Natural killer cell (primary cell): ENCODE data around the gene PLK1. TPM values are rescaled to one million over a fixed set of nuclear protein-coding genes. Genes with fewer than 3 reads are reported as not detected.

Source experiments
- ATAC-seq, 3 donors: fragments of 150-1000 bp in 2 of 3; fragments of 200-7000 bp in 1 of 3; cut with Tn5 transposase; 1 replicate in 1 of 3; 2 replicates in 2 of 3; pipeline ENCODE4 v1.10.0; 2021; ENCODE audit warnings: mild to moderate bottlenecking in 2 of 3, moderate library complexity in 2 of 3
- DNase-seq, 2 donors: peaks; one replicate each; pipeline versions ENCODE4 v3.0.0 to v3.0.0-alpha.2; 2013 to 2021; ENCODE audit warnings: mixed read lengths in 1 of 2
- H3K27ac ChIP-seq: one replicate; pipeline ENCODE4 v1.5.1; 2013; ENCODE audit warnings: mild to moderate bottlenecking, low read length
- H3K27me3 ChIP-seq: one replicate; pipeline ENCODE4 v1.6.1; 2013; ENCODE audit warnings: low read length; ENCODE audit not compliant: control insufficient read depth, insufficient read depth
- H3K36me3 ChIP-seq: one replicate; pipeline ENCODE4 v1.6.1; 2013; ENCODE audit warnings: low read length; ENCODE audit not compliant: control insufficient read depth, insufficient read depth
- H3K4me1 ChIP-seq: one replicate; pipeline ENCODE4 v1.6.1; 2013; ENCODE audit warnings: low read length; ENCODE audit not compliant: control insufficient read depth, insufficient read depth
- H3K4me3 ChIP-seq: one replicate; pipeline ENCODE4 v1.5.1; 2013; ENCODE audit warnings: low read length
- H3K9me3 ChIP-seq: one replicate; pipeline ENCODE4 v1.6.1; 2013; ENCODE audit warnings: low read length; ENCODE audit not compliant: control insufficient read depth, insufficient read depth
- H3K27ac Mint-ChIP-seq, 2 donors: one replicate each; pipeline ENCODE4 v1.8.0; 2022; ENCODE audit warnings: mild to moderate bottlenecking in 2 of 2, mixed read lengths in 2 of 2, moderate library complexity in 1 of 2
- H3K27me3 Mint-ChIP-seq, 2 donors: one replicate each; pipeline ENCODE4 v1.8.0; 2022; ENCODE audit warnings: low read depth in 2 of 2, mixed read lengths in 2 of 2
- H3K36me3 Mint-ChIP-seq: one replicate; pipeline ENCODE4 v1.8.0; 2022; ENCODE audit warnings: mixed read lengths
- H3K4me1 Mint-ChIP-seq, 2 donors: one replicate each; pipeline ENCODE4 v1.8.0; 2022; ENCODE audit warnings: mixed read lengths in 2 of 2
- H3K4me3 Mint-ChIP-seq: one replicate; pipeline ENCODE4 v1.8.0; 2022; ENCODE audit warnings: mild to moderate bottlenecking, moderate library complexity, mixed read lengths
- H3K9me3 Mint-ChIP-seq, 2 donors: one replicate each; pipeline ENCODE4 v1.8.0; 2022; ENCODE audit warnings: mixed read lengths in 2 of 2
- CTCF ChIP-seq: fragments of 200-600 bp; IDR thresholded peaks from one replicate; pipeline ENCODE4 v1.8.0; 2022; ENCODE audit warnings: antibody characterized with exemption
- WGBS: methylation state at CpG from one replicate; pipeline ENCODE4 v1.1.7; 2013; ENCODE audit warnings: missing lambda C conversion rate; ENCODE audit not compliant: insufficient coverage; 5-methylcytosine and 5-hydroxymethylcytosine counted together
- intact Hi-C: fragments of 100-400 bp; cut with micrococcal nuclease; formaldehyde crosslinking; loops from one replicate; pipeline ENCODE4 v1.14.2; 2022
- total RNA-seq, 4 donors: library from RNA; stranded (reverse); fragments of 120-200 nt in 1 of 4; gene quantifications; one replicate each; pipeline versions ENCODE4 v1.2.3 to v1.2.4, GENCODE V29; 2013 to 2022

Gene PLK1
- total RNA-seq, 3 donors from 2014 or later (not counting 1 experiment from before 2014, with no cell fraction given), result 0.66 to 2.9 (median 1.7) TPM

- no peak for TF ChIP-seq CTCF
- intact Hi-C loops, result no loop called here
- Histone ChIP-seq H3K27ac (no peak overlapping the region), H3K27me3 (no peaks in the 10 kb centered on the region), H3K4me1 (peaks cover 2% of the 10 kb centered on the region), H3K4me3 (no peak overlapping the region), H3K36me3 (peaks cover 25% of the 10 kb centered on the region), H3K9me3 (no peaks in the 10 kb centered on the region)
- H3K27me3 Mint-ChIP-seq, result no peaks in the 10 kb centered on the region
- H3K36me3 Mint-ChIP-seq, result no peaks in the 10 kb centered on the region
- no peak overlapping the region for H3K4me3 Mint-ChIP-seq
- peaks cover 3% of the 10 kb centered on the region in 2 donors for H3K4me1 Mint-ChIP-seq
- H3K9me3 Mint-ChIP-seq, result no peaks in the 10 kb centered on the region
- H3K27ac Mint-ChIP-seq, result no peak overlapping the region
- 98% methylated on average over 34 of the region's 36 CpGs for WGBS
- DNase-seq, result no peak
- ATAC-seq, result no peak
Observed at GRCh38 chr16:23689442-23690187, 10.9 kb downstream of the PLK1 start.

GRCh38 chr16:23690771-23691482 is 12.2 kb downstream of the PLK1 start:
- H3K4me3 ChIP-seq, result no peak overlapping the region
- no peak overlapping the region for H3K4me3 Mint-ChIP-seq
- intact Hi-C loops, result no loop called here
- H3K27me3 ChIP-seq, result no peaks in the 10 kb centered on the region
- no peaks in the 10 kb centered on the region for H3K36me3 Mint-ChIP-seq
- no peaks in the 10 kb centered on the region for H3K27me3 Mint-ChIP-seq
- ATAC-seq (no peak), DNase-seq (no peak)
- H3K4me1 Mint-ChIP-seq, result peaks cover 5 to 9% of the 10 kb centered on the region in 2 donors
- no peak overlapping the region for H3K27ac ChIP-seq
- H3K36me3 ChIP-seq, result peaks cover 25% of the 10 kb centered on the region
- H3K27ac Mint-ChIP-seq, result no peak overlapping the region
- no peaks in the 10 kb centered on the region for H3K9me3 Mint-ChIP-seq
- no peaks in the 10 kb centered on the region for H3K9me3 ChIP-seq
- WGBS, result 98% methylated on average over 25 of the region's 25 CpGs
- peaks cover 9% of the 10 kb centered on the region for H3K4me1 ChIP-seq
- TF ChIP-seq CTCF, result no peak

GRCh38 chr16:23691483-23692189 is 12.9 kb downstream of the PLK1 start:
- 93% methylated on average over 10 of the region's 10 CpGs for WGBS
- Mint-ChIP-seq H3K4me1 (peaks cover 5 to 9% of the 10 kb centered on the region in 2 donors), H3K36me3 (no peaks in the 10 kb centered on the region), H3K27me3 (no peaks in the 10 kb centered on the region), H3K27ac (no peak overlapping the region), H3K4me3 (no peak overlapping the region), H3K9me3 (no peaks in the 10 kb centered on the region)
- intact Hi-C loops, result no loop called here
- peaks cover 9% of the 10 kb centered on the region for H3K4me1 ChIP-seq
- TF ChIP-seq CTCF, result no peak
- no peak for DNase-seq
- no peaks in the 10 kb centered on the region for H3K27me3 ChIP-seq
- H3K36me3 ChIP-seq, result peaks cover 25% of the 10 kb centered on the region
- H3K4me3 ChIP-seq, result no peak overlapping the region
- no peaks in the 10 kb centered on the region for H3K9me3 ChIP-seq
- ATAC-seq, result no peak
- no peak overlapping the region for H3K27ac ChIP-seq
